ENCODE results near the gene TSPAN4. TPM values are rescaled to one million over a fixed set of nuclear protein-coding genes. Genes with fewer than 3 reads are reported as not detected.

Gene TSPAN4
- total and polyA plus RNA-seq, 4 donors, result 68.3 to 197 (median 134) TPM

GRCh38 chr11:845872-846495, 3.3 kb downstream of the TSPAN4 start:
- peaks cover 0 to 11% (median 0%) of the 10 kb centered on the region in 4 donors for H3K36me3 ChIP-seq (ENCODE audit: control insufficient read depth in 4 of 4, insufficient read depth in 4 of 4, low read length in 4 of 4)
- H3K27me3 ChIP-seq (ENCODE audit: control insufficient read depth in 3 of 3, insufficient read depth in 3 of 3, low read length in 2 of 3), result no peaks in the 10 kb centered on the region
- ATAC-seq (ENCODE audit: insufficient read depth, low FRiP score) (no peak), DNase-seq (peak; percentile 48 to 61 (median 60))
- H3K27ac ChIP-seq (ENCODE audit: low read depth in 1 of 2, low read length in 1 of 2), result peak overlapping the region in 1 of 2 donors; percentile 96
- no peaks in the 10 kb centered on the region for H3K9me3 ChIP-seq (ENCODE audit: control insufficient read depth in 4 of 4, insufficient read depth in 3 of 4, low read length in 3 of 4)
- TF ChIP-seq CTCF (IDR thresholded peaks at IDR 0.05; ENCODE audit: control extremely low read depth, extremely low read depth), result no peak
- H3K4me3 ChIP-seq, result no peak overlapping the region
- no peak overlapping the region for H3K9ac ChIP-seq (ENCODE audit: insufficient read depth in 1 of 2, low read length in 2 of 2)
- WGBS, 2 donors, result 35 to 39% methylated on average over 7 to 8 of the region's 8 CpGs
- H3K4me1 ChIP-seq (ENCODE audit: control insufficient read depth in 5 of 5, insufficient read depth in 5 of 5, low read length in 5 of 5), result peaks cover 2 to 54% (median 38%) of the 10 kb centered on the region in 5 donors

DNA sequence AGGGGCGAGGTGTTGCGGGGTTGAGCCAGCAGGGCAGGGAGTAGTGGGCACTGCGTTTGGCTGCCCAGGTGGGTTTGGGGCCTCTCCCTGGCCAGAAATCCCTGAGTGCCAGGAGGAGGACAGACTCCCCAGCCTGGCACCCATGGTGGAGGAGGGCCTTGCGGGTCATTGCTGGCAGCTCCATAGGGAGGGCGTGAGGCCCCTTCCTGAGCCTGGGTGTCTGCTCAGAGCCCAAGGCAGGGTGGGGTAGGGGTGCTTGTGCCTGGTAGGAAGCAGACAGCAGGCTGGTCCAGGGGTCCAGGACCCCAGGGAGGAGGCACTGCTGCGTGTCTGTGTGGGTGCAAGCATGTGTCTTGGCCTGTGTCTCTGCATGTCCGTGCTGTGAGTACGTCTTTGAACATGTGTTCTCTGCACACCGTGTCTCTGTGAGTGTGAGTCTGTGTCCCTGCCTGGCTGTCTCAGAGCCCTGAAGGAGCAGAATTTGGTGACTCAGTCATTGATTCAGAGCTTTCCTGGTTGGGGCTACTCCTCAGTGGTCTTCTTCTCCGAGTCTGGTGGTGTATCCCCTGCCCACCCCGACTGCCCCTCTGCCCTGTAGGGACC, 3.9 kb downstream of the TSPAN4 start:
- no peak for ATAC-seq (ENCODE audit: insufficient read depth, low FRiP score)
- Histone ChIP-seq H3K36me3 (ENCODE audit: control insufficient read depth in 4 of 4, insufficient read depth in 4 of 4, low read length in 4 of 4) (peaks cover 0 to 12% (median 0%) of the 10 kb centered on the region in 4 donors), H3K9ac (ENCODE audit: insufficient read depth in 1 of 2, low read length in 2 of 2) (no peak overlapping the region), H3K4me3 (no peak overlapping the region), H3K27ac (ENCODE audit: low read depth in 1 of 2, low read length in 1 of 2) (peak overlapping the region in 1 of 2 donors; percentile 96), H3K9me3 (ENCODE audit: control insufficient read depth in 4 of 4, insufficient read depth in 3 of 4, low read length in 3 of 4) (no peaks in the 10 kb centered on the region), H3K27me3 (ENCODE audit: control insufficient read depth in 3 of 3, insufficient read depth in 3 of 3, low read length in 2 of 3) (no peaks in the 10 kb centered on the region), H3K4me1 (ENCODE audit: control insufficient read depth in 5 of 5, insufficient read depth in 5 of 5, low read length in 5 of 5) (peaks cover 0 to 53% (median 34%) of the 10 kb centered on the region in 5 donors)
- DNase-seq, result no peak
- WGBS, 2 donors, result 73 to 76% methylated on average over 11 of the region's 11 CpGs
- TF ChIP-seq CTCF (IDR thresholded peaks at IDR 0.05; ENCODE audit: control extremely low read depth, extremely low read depth), result no peak

DNA sequence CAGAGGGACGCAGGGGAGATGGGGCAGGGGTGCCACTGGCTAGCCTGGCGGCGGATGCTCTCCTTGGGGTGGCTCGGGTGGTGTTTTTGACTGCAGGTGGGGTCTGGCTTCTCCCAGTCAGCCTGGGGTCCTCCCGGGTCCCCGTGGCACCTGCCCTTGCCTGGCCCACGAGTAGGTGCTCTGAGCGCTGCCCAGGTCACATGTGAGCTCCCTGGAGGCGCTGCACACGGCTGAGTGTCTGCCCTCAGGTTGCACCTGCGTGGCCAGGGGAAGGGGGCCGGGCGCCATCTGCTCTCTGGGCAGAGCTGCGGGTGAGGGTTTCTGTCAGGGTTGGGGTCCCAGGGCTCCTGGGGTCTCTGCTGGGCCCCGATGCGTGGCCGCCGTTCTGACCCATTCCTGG, 5.2 kb downstream of the TSPAN4 start:
- Histone ChIP-seq H3K27ac (ENCODE audit: low read depth in 1 of 2, low read length in 1 of 2) (no peak overlapping the region), H3K36me3 (ENCODE audit: control insufficient read depth in 4 of 4, insufficient read depth in 4 of 4, low read length in 4 of 4) (peaks cover 0 to 17% (median 0%) of the 10 kb centered on the region in 4 donors), H3K9me3 (ENCODE audit: control insufficient read depth in 4 of 4, insufficient read depth in 3 of 4, low read length in 3 of 4) (no peaks in the 10 kb centered on the region), H3K4me1 (ENCODE audit: control insufficient read depth in 5 of 5, insufficient read depth in 5 of 5, low read length in 5 of 5) (peaks cover 0 to 53% (median 34%) of the 10 kb centered on the region in 5 donors), H3K27me3 (ENCODE audit: control insufficient read depth in 3 of 3, insufficient read depth in 3 of 3, low read length in 2 of 3) (no peaks in the 10 kb centered on the region), H3K9ac (ENCODE audit: insufficient read depth in 1 of 2, low read length in 2 of 2) (no peak overlapping the region), H3K4me3 (no peak overlapping the region)
- ATAC-seq (ENCODE audit: insufficient read depth, low FRiP score) (no peak), DNase-seq (no peak)
- 74 to 83% methylated on average over 14 to 18 of the region's 18 CpGs for WGBS, 2 donors
- no peak for TF ChIP-seq CTCF (IDR thresholded peaks at IDR 0.05; ENCODE audit: control extremely low read depth, extremely low read depth)
